Dendritic cell treated with granulocyte-macrophage colony-stimulating factor and Interleukin-4, amounts not matched to agents 40 ng/mL and 50 ng/mL, for 4 days (primary cell): ENCODE measurements around the gene PIWIL1.

Experiments
- H3K27ac Mint-ChIP-seq: one replicate; pipeline ENCODE4 v1.8.0; 2022; ENCODE audit warnings: mild to moderate bottlenecking, mixed read lengths
- H3K27me3 Mint-ChIP-seq: one replicate; pipeline ENCODE4 v1.8.0; 2022; ENCODE audit warnings: mild to moderate bottlenecking, mixed read lengths
- H3K36me3 Mint-ChIP-seq: one replicate; pipeline ENCODE4 v1.8.0; 2022; ENCODE audit warnings: low read depth, mixed read lengths
- H3K4me1 Mint-ChIP-seq: one replicate; pipeline ENCODE4 v1.8.0; 2022; ENCODE audit warnings: low read depth, mixed read lengths
- H3K4me3 Mint-ChIP-seq: one replicate; pipeline ENCODE4 v1.8.0; 2022; ENCODE audit warnings: mild to moderate bottlenecking, moderate library complexity, mixed read lengths
- H3K9me3 Mint-ChIP-seq: one replicate; pipeline ENCODE4 v1.8.0; 2022; ENCODE audit warnings: mixed read lengths
- intact Hi-C: fragments of 100-400 bp; cut with micrococcal nuclease; formaldehyde crosslinking; loops from one replicate; pipeline ENCODE4 v1.15.0; 2022

Gene PIWIL1

DNA sequence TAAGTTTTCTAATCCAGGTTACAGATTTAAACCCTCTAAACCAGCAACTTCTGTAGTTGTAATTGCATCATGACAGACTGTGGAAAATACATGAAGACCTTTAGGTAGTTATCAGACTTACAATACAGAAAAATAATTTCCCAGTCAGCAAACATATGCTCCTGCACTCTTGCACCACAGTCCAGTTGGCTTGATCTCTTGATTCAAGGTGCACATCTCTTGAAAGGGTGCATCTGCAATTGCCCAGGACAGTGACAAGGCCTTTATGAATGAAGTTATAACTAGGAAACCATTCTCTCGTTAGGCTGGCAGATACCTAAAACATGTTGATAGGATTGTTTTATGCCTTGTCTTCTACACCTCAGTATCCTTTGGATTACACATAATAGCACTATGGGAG, 7.6 kb downstream of the PIWIL1 start:
- Mint-ChIP-seq H3K36me3 (no peaks in the 10 kb centered on the region), H3K27ac (no peak overlapping the region), H3K9me3 (no peaks in the 10 kb centered on the region), H3K4me1 (no peaks in the 10 kb centered on the region), H3K27me3 (peaks cover 8% of the 10 kb centered on the region), H3K4me3 (no peak overlapping the region)
- intact Hi-C loops, result no loop called here

DNA sequence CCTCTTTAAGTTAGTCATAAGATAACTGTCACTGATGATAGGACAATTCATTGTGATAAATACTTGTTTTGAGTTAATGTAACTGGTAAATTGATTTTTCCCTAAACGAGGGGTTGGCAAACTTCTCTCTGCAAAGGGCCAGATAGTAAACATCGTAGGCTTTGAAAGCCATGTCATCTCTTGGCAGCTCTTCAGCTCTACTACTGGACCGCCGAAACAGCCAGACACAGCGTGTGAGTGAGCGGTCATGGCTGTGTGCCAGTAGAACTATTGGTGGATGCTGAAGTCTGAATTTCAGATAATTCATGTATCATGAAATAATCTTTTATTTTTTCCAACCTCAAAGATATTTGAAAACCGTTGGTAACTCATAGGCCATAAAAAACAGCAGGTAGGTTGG, 9.9 kb downstream of the PIWIL1 start:
- Mint-ChIP-seq H3K27me3 (peaks cover 3% of the 10 kb centered on the region), H3K9me3 (no peaks in the 10 kb centered on the region), H3K36me3 (no peaks in the 10 kb centered on the region), H3K4me1 (no peaks in the 10 kb centered on the region), H3K27ac (no peak overlapping the region), H3K4me3 (no peak overlapping the region)
- intact Hi-C loops, result no loop called here

DNA sequence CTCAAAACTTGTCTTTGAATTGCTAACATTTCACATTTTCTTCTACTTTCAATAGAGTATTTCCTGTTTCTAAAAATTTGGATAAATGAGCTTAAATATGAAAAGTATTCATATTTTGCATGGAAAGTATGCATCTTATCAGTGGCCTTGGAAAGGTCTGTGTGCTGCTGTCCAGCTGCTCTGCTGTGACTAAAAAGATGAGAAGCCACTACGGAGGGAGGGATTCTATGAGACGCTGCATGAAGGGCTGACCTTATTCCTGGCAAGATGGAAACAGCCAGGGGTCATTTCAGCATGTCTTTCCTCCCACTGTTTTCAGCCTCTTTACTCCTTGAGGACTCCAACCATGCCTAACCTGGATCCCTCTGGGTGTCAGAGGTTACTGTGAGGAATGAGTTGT, 13.0 kb downstream of the PIWIL1 start:
- intact Hi-C loops, result no loop called here
- Mint-ChIP-seq H3K27ac (no peak overlapping the region), H3K36me3 (no peaks in the 10 kb centered on the region)

DNA sequence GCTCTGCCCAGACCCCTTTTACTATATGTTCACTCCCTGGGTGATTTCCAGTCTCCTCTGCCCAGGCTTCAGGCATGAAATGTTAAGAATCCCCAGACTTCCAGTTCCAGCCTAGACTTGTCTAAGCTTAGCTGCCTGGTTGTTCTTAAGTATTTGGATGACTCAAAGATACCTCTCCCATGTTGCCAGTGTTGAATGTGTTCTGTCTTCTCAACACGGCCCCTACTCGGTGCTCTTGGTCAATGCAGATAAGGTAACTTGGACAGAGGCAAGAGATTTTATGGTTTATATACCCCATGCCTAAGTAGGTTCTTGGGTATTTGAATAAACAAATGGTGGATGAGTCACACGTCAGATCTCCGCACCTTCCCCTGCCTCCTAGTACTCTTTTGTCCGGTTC, 13.6 kb downstream of the PIWIL1 start:
- intact Hi-C loops, result no loop called here
- Mint-ChIP-seq H3K27ac (no peak overlapping the region), H3K4me3 (no peak overlapping the region), H3K4me1 (no peaks in the 10 kb centered on the region), H3K27me3 (peaks cover 1% of the 10 kb centered on the region), H3K9me3 (no peaks in the 10 kb centered on the region), H3K36me3 (no peaks in the 10 kb centered on the region)

More for the DNA sequence above, 13.0 kb downstream of the PIWIL1 start:
- Mint-ChIP-seq H3K4me3 (no peak overlapping the region), H3K27me3 (peaks cover 1% of the 10 kb centered on the region), H3K4me1 (no peaks in the 10 kb centered on the region), H3K9me3 (no peaks in the 10 kb centered on the region)

DNA sequence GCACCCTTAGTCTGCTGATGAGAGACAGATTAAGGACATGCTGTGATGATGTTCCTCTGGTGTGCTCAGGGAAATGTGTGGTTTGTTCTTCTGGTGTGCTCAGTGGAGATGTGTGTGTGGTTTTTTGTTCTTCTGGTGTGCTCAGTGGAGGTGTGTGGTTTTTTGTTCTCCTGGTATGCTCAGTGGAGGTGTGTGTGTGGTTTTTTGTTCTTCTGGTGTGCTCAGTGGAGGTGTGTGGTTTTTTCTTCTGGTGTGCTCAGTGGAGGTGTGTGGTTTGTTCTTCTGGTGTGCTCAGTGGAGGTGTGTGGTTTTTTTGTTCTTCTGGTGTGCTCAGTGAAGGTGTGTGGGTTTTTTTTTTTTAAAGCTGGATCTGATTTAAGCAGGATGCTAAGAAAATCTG, 15.4 kb downstream of the PIWIL1 start:
- H3K27ac Mint-ChIP-seq, result no peak overlapping the region
- intact Hi-C loops, result no loop called here
- H3K9me3 Mint-ChIP-seq, result no peaks in the 10 kb centered on the region
- no peaks in the 10 kb centered on the region for H3K36me3 Mint-ChIP-seq
- no peaks in the 10 kb centered on the region for H3K4me1 Mint-ChIP-seq
- peaks cover 1% of the 10 kb centered on the region for H3K27me3 Mint-ChIP-seq
- no peak overlapping the region for H3K4me3 Mint-ChIP-seq

DNA sequence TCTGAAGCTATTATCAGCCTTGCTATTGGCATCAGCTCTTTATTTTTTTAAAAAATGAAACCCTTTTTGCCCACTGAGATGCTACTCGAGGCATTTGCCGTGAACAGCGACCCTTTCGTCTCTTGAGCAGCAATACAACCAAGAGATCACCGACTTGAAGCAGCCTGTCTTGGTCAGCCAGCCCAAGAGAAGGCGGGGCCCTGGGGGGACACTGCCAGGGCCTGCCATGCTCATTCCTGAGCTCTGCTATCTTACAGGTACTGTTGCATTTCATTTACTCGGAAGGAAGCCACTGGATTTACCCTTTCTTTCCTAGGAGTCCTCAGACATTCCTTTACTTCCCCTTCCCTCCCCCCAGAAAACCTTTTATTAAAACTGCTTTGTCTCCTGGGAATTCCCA, 16.7 kb downstream of the PIWIL1 start:
- Mint-ChIP-seq H3K36me3 (no peaks in the 10 kb centered on the region), H3K9me3 (no peaks in the 10 kb centered on the region), H3K27ac (no peak overlapping the region), H3K27me3 (peaks cover 1% of the 10 kb centered on the region), H3K4me3 (no peak overlapping the region), H3K4me1 (no peaks in the 10 kb centered on the region)
- intact Hi-C loops, result no loop called here

DNA sequence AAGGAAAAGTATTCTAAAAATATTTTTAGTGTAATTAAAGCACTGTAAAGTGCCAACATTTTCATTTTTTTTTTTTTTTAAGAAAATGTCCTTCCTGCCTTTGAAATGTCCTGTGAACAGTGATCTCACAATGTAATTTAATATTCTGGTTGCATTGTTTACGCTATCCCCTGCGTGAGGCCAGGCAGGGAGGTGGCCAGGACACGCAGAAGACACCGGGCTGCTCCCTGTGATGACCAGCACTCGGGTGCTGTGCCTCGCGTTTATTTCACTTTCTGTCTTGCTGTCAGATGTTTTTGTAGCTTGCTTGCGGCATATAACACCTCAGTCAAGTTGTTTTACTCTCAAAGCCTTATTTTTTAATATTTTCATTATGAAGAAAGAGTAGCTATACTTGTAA, 18.5 kb downstream of the PIWIL1 start:
- intact Hi-C loops, result no loop called here
- no peak overlapping the region for H3K27ac Mint-ChIP-seq
- H3K27me3 Mint-ChIP-seq, result peaks cover 1% of the 10 kb centered on the region
- H3K4me3 Mint-ChIP-seq, result no peak overlapping the region
- no peaks in the 10 kb centered on the region for H3K36me3 Mint-ChIP-seq
- no peaks in the 10 kb centered on the region for H3K9me3 Mint-ChIP-seq
- H3K4me1 Mint-ChIP-seq, result no peaks in the 10 kb centered on the region

DNA sequence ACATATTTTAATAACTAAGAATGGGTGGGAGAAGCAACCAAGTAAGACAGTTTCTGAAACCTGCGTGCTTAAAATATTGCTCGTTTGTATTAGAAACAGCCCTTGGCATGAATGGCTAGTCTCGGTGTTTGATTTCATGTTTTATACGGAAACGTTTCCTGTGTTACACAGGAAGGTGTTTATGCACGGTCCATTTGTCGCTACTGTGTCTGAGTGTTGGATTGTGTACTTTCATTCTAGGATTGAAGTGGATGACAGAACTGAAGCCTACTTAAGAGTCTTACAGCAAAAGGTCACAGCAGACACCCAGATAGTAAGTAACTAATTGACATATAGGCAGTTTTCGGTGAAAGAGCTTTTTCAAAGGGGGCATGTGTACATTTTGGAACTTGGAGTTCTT, 19.6 kb downstream of the PIWIL1 start:
- Mint-ChIP-seq H3K27ac (no peak overlapping the region), H3K27me3 (no peaks in the 10 kb centered on the region), H3K4me1 (no peaks in the 10 kb centered on the region), H3K36me3 (no peaks in the 10 kb centered on the region), H3K9me3 (no peaks in the 10 kb centered on the region), H3K4me3 (no peak overlapping the region)
- intact Hi-C loops, result no loop called here

DNA sequence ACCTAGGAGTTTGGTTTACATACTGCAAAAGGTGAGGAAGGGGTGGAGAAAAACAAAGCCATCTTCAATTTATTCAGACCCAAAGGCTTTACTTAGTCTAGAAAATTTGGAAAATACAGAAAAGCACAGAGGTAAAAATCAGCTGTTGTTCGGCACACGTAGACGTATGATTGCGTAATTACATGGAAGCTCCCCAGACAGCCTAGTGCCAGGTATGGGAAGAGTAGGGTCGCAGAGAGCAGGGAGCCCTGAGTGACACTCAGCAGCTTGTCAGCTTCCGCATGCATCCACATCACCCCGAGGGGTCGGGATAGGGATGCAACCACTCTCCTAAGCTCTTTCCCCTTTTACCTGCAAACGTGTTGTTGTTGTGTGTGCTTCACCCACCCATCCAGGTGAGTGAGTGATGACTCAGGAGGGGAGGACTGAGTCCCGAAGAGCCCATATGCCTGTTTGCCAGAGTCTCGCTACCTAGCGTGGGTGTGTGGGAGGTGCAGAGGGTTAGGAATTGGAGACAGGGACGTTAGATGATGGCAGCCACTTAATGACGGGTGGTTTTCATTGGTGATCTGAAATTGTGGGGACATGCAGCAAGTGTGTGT, 20.1 kb downstream of the PIWIL1 start:
- Mint-ChIP-seq H3K9me3 (no peaks in the 10 kb centered on the region), H3K4me3 (no peak overlapping the region), H3K36me3 (no peaks in the 10 kb centered on the region), H3K27me3 (no peaks in the 10 kb centered on the region), H3K4me1 (no peaks in the 10 kb centered on the region), H3K27ac (no peak overlapping the region)
- intact Hi-C loops, result no loop called here

DNA sequence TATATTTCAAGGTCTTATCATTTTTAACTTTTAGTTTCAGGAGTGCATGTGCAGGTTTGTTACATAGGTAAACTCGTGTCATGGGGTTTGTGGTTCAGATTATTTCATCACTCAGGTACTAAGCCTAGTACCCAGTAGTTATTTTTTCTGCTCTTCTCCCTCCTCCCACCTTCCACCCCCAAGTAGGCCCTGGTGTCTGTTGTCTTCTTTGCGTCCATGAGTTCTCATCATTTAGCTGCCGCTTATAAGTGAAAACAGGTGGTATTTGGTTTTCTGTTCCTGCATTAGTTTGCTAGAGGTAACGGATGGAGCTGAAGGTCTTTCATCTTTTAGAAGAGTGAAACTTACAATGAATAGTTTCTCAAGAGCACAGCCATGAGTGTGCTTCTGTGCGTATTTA, 24.4 kb downstream of the PIWIL1 start:
- Mint-ChIP-seq H3K4me3 (no peak overlapping the region), H3K4me1 (no peaks in the 10 kb centered on the region), H3K27ac (no peak overlapping the region), H3K27me3 (no peaks in the 10 kb centered on the region), H3K36me3 (no peaks in the 10 kb centered on the region), H3K9me3 (no peaks in the 10 kb centered on the region)
- intact Hi-C loops, result no loop called here

DNA sequence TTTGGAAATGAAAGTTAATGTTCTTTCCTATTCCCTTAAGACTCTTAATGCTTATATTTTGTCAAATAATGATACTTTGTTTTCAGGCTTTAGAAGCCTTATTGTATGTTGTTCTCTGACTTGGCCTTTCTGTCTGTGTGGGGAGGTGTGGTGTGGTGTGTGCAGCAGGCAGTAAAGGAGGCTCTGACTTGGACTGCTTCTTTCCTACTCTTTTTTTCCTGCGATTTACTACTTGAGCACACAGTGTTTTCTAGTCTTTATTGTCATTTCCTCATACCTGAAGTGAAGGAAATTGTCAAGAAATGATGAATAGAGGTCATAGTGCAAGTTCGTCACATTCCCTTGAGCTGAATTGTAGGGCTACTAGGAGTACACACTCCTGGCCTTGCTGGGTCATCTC, 26.9 kb downstream of the PIWIL1 start:
- no peaks in the 10 kb centered on the region for H3K9me3 Mint-ChIP-seq
- H3K27ac Mint-ChIP-seq, result no peak overlapping the region
- H3K4me3 Mint-ChIP-seq, result no peak overlapping the region
- H3K4me1 Mint-ChIP-seq, result no peaks in the 10 kb centered on the region
- H3K27me3 Mint-ChIP-seq, result no peaks in the 10 kb centered on the region
- intact Hi-C loops, result no loop called here
- no peaks in the 10 kb centered on the region for H3K36me3 Mint-ChIP-seq

DNA sequence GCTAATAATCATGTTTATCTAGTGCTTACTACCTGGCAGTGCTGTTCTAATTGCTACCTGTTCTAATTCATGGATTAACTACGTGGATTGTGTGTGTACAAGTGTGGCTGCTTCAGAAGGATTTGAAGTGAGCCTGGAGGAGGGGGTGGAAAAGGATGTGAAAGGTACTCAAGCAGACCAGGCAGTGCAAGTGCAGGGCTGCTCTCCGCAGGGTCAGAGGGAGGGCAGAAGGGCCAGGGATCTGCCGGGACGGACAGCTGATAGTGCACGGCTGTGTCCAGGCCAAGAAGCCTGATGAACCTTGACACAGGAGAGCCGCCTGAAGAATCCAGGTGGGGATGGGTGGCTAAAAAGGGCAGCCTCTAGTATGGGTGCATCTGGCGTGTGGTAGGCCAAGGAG, 28.5 kb downstream of the PIWIL1 start:
- Mint-ChIP-seq H3K4me3 (no peak overlapping the region), H3K4me1 (no peaks in the 10 kb centered on the region), H3K27me3 (peaks cover 1% of the 10 kb centered on the region), H3K36me3 (no peaks in the 10 kb centered on the region), H3K9me3 (no peaks in the 10 kb centered on the region), H3K27ac (no peak overlapping the region)
- intact Hi-C loops, result no loop called here

DNA sequence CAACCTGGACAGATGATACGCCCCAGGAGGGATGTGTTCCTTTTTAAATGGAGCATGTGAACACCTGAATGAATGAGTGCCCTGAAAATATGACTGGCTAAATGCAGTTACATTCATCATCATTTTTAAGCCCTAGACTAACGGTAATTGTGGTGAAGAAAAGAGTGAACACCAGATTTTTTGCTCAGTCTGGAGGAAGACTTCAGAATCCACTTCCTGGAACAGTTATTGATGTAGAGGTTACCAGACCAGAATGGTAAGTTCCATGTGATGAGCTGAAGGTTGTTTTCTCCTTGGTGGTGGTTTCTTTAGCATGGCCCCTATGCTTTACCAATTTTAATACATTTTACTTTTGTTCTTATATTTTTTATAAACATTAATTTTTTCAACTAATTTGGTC, 29.3 kb downstream of the PIWIL1 start:
- intact Hi-C loops, result no loop called here
- no peaks in the 10 kb centered on the region for H3K36me3 Mint-ChIP-seq
- H3K27me3 Mint-ChIP-seq, result peaks cover 1% of the 10 kb centered on the region
- no peak overlapping the region for H3K27ac Mint-ChIP-seq
- no peak overlapping the region for H3K4me3 Mint-ChIP-seq
- H3K4me1 Mint-ChIP-seq, result no peaks in the 10 kb centered on the region
- H3K9me3 Mint-ChIP-seq, result no peaks in the 10 kb centered on the region

DNA sequence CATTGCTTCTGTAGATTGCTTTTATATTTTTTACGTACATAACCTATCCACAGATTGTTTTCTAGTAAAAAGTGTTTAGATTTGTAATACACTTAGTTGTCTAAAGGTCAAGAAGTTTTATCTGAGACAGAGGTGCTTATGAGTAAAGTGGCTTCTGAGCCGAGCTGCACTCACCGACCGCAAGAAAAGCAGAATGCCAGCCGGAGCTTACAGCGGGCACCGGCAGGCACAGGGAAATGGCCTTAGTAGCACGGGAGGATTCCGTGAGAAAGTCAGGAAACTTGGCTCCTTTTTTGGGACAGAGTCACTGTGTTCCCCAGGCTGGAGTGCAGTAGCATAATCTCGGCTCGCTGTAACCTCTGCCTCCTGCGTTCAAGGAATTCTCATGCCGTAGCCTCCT, 29.8 kb downstream of the PIWIL1 start:
- Mint-ChIP-seq H3K27me3 (peaks cover 1% of the 10 kb centered on the region), H3K9me3 (no peaks in the 10 kb centered on the region), H3K4me3 (no peak overlapping the region), H3K27ac (no peak overlapping the region), H3K4me1 (no peaks in the 10 kb centered on the region), H3K36me3 (no peaks in the 10 kb centered on the region)
- intact Hi-C loops, result no loop called here

DNA sequence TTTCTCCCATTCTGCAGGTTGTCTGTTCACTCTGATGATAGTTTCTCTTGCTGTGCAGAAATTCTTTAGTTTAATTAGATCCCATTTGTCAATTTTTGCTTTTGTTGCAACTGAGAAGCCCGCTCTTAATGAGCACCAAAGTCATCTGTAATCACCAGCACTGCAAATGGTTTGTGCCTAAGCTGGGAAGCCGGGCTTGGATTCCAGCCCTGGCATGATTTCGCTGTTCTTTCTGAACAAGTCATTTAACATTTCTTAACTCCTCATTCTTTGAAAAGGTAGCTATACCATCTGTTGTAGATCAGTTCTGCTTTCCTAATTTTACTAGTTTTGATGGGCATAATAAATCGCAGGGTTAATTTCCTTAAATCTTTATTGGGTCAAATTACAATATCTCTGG, 32.1 kb downstream of the PIWIL1 start:
- no peaks in the 10 kb centered on the region for H3K9me3 Mint-ChIP-seq
- intact Hi-C loops, result no loop called here
- no peak overlapping the region for H3K27ac Mint-ChIP-seq
- no peak overlapping the region for H3K4me3 Mint-ChIP-seq
- H3K36me3 Mint-ChIP-seq, result no peaks in the 10 kb centered on the region
- H3K27me3 Mint-ChIP-seq, result peaks cover 1% of the 10 kb centered on the region
- no peaks in the 10 kb centered on the region for H3K4me1 Mint-ChIP-seq
